Measurements from ENCODE around the gene EYA3.

Gene EYA3

GRCh38 chr1:28112388-28113241, 24.2 kb upstream of the EYA3 start:
- DNase-seq (ENCODE audit: low read depth), result peak; percentile 49

- DNase-seq (ENCODE audit: low read depth), result no peak
These were observed 22.7 kb upstream of the EYA3 start for GRCh38 chr1:28111157-28111556.

DNA sequence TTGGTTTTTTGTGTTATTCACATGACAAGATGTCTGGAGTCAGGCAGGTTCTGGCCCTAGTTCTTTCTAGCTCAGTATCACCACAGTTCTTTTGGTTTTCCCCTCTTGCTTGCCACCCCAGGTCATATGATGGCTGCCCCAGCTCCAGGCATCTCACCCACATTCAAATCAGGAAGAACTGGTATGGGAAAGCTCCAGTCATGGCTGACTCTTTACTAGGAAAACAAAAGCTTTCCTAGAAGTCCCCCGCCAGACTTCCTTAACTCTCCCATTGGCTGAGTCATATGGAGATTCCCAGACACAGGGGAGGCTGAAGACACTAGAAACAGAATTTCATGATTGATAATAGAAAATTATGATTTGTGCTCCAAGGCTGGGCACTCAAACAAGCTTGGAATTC, 22.1 kb upstream of the EYA3 start:
- no peak for DNase-seq (ENCODE audit: low read depth)

GRCh38 chr1:28109639-28110038, 21.2 kb upstream of the EYA3 start:
- no peak for DNase-seq (ENCODE audit: low read depth)

GRCh38 chr1:28108001-28108400, 19.6 kb upstream of the EYA3 start:
- DNase-seq (ENCODE audit: low read depth), result no peak

DNA sequence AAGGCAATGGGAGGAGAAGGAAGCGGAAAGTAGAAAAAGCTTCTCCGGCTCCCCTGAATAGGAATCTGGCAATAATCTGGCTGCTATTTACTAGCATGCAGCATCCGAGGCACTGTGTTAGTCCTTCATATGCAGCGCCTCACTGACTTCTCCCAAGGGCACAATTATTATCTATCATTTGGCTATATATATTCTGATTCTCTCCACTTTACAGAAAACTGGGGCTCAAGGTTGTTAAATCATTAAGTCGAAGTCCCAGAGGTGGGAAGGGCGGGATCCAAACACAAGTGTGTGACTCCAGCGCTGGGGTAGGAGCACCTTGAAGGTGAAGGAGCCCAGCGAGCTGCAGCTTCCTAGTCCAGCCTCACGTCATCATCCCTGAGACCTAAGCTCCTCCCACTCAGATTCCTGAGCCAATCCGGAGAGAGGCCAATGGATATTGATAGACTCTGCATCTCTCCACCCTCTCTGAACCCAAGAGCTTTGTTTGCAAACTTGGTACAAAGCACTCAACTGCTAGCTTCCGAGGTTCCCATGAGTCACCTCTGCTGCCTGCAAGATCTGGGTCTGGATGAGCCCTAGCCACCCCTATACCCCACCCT, 16.6 kb upstream of the EYA3 start:
- no peak for DNase-seq (ENCODE audit: low read depth)

DNA sequence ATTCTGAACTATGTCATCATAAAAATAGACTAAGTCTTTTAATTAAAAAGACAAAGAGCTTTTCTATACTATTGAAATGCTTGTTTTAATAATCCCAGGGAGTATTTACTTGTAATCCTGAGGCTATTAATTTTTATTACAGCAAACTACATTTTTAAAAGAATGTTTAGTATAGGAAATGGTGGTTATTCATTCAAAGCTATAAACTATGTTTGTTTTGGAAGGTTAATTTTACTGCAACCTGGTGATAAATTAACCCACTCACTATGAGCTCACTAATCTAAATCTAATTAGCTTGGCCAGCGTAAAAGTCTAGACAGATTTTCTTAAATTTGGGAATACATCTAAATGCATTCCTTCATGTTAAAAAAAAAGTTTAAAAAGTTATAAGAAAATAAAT, 13.8 kb upstream of the EYA3 start:
- no peak for DNase-seq (ENCODE audit: low read depth)

DNA sequence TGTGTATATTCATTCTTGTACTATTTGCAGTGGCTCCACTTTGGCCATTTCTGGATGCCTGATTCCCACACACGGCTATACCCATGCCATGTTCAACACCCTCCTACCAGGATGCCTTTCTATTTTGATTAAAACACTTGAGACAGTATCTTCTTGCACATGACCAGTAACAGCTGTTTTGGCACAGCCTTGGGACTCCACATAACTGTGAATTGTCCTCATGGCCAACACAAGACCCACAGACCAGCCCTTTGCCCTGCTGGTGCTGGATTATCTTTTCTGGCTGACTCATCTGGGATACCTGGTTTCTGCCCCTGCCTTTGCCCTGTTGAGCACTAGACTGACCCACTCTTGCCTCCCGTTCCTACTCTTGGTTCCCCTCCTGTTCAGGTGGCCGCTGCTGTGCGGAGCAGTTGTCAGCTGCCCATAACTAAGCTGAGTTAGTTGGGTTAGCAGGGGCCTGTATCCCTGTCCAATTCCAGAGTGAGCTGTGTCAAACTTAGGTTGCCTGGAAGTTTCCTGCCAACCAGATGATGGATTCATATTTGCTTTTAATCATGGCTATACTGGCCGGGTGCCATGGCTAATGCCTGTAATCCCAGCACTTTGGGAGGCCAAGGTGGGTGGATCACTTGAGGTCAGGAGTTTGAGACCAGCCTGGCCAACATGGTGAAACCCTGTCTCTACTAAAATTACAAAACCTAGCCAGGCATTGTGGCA, 10.8 kb upstream of the EYA3 start:
- DNase-seq (ENCODE audit: low read depth), result no peak

DNA sequence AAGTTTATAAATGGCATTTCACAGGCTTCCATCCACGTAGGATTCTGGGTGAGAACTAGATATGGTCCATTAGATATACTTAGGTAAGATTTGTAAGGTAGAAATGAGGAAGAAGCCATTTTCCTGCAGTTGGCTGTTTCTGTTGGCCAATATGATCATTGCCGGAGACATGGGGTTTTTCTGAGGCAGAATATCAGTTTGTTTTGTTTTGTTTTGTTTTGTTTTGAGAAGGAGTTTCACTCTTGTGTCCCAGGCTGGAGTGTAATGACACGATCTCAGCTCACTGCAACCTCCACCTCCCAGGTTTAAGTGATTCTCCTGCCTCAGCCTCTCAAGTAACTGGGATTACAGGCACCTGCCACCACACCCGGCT, 8.7 kb upstream of the EYA3 start:
- DNase-seq (ENCODE audit: low read depth), result no peak

- no peak for DNase-seq (ENCODE audit: low read depth)
These were observed 8.0 kb upstream of the EYA3 start for GRCh38 chr1:28096210-28097099.

DNA sequence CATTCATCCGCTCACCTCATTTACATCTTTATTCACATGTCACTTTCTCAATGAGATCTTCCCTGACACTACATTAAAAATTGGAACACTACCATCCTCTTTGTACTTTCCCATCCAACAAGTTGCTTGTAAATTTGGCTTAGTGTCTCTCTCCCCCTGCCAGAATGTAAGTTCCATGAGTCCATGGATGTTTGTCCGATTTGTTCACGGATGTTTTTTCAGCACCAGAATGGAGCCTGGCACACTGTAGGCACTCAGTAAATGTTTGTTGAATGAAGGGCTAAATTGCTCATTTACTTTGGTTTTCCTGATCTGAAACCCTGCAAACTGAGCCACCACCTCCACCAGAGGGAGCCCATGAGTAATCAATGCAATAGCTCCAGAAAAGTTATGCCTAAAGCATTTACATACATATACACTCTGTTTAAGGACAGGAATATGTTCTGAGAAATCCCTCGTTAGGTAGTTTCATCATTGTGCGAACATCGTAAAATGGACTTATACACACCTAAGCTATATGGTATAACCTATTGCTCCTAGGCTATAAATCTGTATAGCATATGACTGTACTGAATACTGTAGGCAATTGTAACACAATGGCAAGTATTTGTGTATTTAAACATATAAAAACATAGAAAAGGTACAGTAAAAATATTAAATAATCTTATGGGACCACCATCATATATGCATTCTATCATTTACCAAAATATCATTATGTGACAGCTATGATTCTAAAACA, 2.8 kb upstream of the EYA3 start:
- DNase-seq (ENCODE audit: low read depth), result no peak

DNA sequence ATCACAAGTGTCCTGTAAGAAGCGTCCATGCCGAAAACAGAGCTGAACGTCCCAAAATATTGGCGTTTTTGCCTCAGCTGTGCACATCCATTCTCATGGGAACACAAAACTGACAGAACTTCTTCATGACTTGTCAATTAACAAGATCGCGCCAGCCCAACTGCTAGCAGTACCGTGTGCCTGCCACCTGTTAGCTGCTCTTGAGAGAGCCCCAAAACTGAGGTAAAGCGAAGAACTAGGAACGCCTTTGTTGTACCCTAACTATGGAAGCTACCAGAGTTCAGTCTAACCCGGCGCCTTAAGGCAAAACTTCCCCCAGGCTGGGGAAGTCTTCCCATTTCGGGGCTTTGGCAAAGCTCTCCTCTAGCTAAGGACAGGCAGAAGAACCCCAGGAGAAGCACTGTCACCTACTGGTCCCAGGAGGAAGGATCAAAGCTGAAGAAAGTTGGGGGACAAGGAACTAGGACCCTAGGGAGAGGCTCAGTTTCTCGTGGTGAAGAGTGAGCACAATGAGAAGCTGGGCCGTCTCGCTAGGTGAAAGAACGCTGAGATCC, 719 bp downstream of the EYA3 start:
- no peak for DNase-seq (ENCODE audit: low read depth)

GRCh38 chr1:28086651-28087050, 1.8 kb downstream of the EYA3 start:
- no peak for DNase-seq (ENCODE audit: low read depth)

- DNase-seq (ENCODE audit: low read depth), result no peak
These were observed 3.3 kb downstream of the EYA3 start for GRCh38 chr1:28085129-28085528.

- no peak for DNase-seq (ENCODE audit: low read depth)
These were observed 4.5 kb downstream of the EYA3 start for GRCh38 chr1:28083876-28084275.

DNA sequence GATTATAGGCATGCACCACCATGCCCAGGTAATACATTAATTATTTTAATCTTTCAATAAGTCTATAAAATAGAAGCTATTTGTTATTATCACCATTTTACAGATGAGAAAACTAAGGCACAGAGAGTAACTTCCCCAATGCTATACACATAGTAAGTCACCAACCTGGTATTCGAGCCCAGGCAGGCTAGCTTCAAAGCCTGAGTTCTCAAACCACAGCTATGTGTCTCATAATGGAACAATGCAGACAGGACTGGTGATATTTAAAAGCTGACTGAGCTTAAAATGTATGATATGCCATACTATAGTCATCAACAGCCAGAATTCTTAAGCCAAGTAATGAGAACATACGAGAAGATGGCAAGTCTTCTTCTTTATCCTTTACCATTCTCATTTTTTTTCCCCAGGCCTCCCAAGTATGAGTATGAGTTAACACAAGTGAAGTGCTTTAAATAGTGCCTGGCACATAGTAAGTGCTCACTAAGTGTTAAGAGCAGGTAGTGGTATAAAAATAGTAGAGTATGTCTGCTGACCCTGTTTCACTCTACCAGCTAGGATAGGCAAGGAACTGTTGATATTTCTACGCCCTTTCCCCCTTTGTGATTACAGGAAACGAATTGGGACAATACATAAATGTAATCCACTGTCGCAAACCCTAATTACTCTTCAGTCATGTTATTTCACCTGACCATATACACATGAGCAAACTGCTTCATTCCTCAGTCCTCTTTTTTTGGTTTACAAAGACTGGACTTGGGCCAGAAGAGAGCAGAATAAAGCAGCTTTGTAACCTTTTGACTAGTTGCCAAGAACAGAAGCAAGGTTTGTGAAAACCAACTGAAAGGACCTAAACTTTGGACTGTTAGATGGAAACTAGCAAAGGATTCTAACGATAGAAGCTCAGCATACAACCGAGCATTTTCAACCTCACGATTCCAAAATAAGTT, 9.5 kb downstream of the EYA3 start:
- no peak for DNase-seq (ENCODE audit: low read depth)

GRCh38 chr1:28078262-28078661, 10.1 kb downstream of the EYA3 start:
- no peak for DNase-seq (ENCODE audit: low read depth)

DNA sequence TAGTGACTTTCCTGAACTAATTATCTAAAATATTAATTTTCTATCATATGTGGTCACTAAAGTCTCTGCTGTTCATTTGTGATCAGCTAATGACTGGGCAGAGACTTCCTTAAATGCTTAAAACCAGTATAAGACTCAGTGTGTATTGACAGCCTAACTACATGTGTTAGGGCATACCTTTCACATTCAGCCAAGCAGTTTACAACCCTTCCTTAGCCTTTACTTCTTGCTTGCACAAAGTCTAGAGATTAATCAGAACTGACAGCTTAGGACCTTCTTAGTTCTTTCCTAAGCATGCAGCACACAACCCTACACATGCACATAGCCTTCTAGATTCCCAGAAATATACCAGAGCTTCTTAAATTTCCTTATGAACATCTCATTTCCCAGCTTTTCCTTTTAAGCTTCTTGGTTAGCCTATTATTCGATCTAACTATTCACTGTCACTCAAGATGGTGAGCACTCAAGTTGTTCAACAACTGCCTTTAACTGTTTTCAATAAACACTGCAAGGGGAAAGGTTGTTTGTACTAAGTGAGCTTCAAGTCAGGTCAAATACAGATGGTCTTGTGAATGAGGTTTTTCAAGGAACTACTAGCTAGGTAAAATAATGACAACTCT, 13.4 kb downstream of the EYA3 start:
- DNase-seq (ENCODE audit: low read depth), result no peak

GRCh38 chr1:28073867-28074266, 14.5 kb downstream of the EYA3 start:
- no peak for DNase-seq (ENCODE audit: low read depth)

GRCh38 chr1:28071813-28072212, 16.6 kb downstream of the EYA3 start:
- DNase-seq (ENCODE audit: low read depth), result no peak
